HCT116 (cell line): ENCODE data around the gene TWIST2. TPM values are rescaled to one million over a fixed set of nuclear protein-coding genes. Genes with fewer than 3 reads are reported as not detected.

Source experiments
- ATAC-seq: fragments of 200-7000 bp; cut with Tn5 transposase; 2 replicates; pipeline ENCODE4 v1.9.1; 2020; ENCODE audit warnings: mild to moderate bottlenecking, moderate library complexity
- BruUV-seq: library from RNA; stranded (reverse); fragments of 400-500 nt; replicated peaks from 2 replicates; lab custom pipeline; 2021; lab: Mats Ljungman, UMichigan
- CTCF ChIA-PET: fragments of 300-600 bp; sonication (Branson Sonifier 250); formaldehyde crosslinking; loops from one replicate; lab custom pipeline; 2021; ENCODE audit warnings: antibody characterized with exemption; lab: Charles Lee
- POLR2A ChIA-PET: fragments of 300-600, 350-600 bp; sonication (Branson Sonifier 250); formaldehyde crosslinking; loops from one replicate; lab custom pipeline; 2021; ENCODE audit warnings: antibody characterized with exemption; lab: Charles Lee
- RAD21 ChIA-PET, 2 experiments: fragments of 300-600 bp; sonication (Branson Sonifier 250); formaldehyde crosslinking; loops; one replicate each; lab custom pipeline; 2023; ENCODE audit warnings: low total read pairs in 2 of 2; ENCODE audit not compliant: uncharacterized antibody in 2 of 2, unreplicated experiment in 2 of 2, low non-redundant PET in 1 of 2; lab: Charles Lee
- DNase-seq: peaks from one replicate; pipeline ENCODE4 v3.0.0-alpha.2; 2010; ENCODE audit warnings: low read depth, low spot score
- H2AFZ ChIP-seq: fragments of 200-600 bp; shearing (Covaris generic), sonication (generic); 2 replicates; pipeline ENCODE4 v1.6.1; 2017; ENCODE audit warnings: low read depth, mixed run types, mixed read lengths, antibody characterized with exemption, low read length; ENCODE audit not compliant: poor library complexity, severe bottlenecking
- H3K27ac ChIP-seq: 2 replicates; pipeline ENCODE4 v1.5.1; 2012; ENCODE audit warnings: low read depth, low read length
- H3K27me3 ChIP-seq: fragments of 200-600 bp; sonication (generic); 2 replicates; pipeline ENCODE4 v1.6.1; 2016; ENCODE audit warnings: mixed run types, low read length, mixed read lengths; ENCODE audit not compliant: insufficient read depth
- H3K36me3 ChIP-seq, 2 experiments: fragments of 200-500 bp in 1 of 2; fragments of 200-600 bp in 1 of 2; sonication (Bioruptor generic) in 1 of 2; sonication (generic) in 1 of 2; 2 replicates each; pipeline versions ENCODE4 v1.5.1 to v1.6.1; 2014 to 2016; ENCODE audit warnings: low read length in 2 of 2, inconsistent platforms in 1 of 2, mixed read lengths in 1 of 2, mixed run types in 1 of 2; ENCODE audit not compliant: insufficient read depth in 2 of 2, control insufficient read depth in 1 of 2
- H3K4me1 ChIP-seq, 2 experiments: fragments of 200-600 bp in 1 of 2; sonication (generic) in 1 of 2; 2 replicates each; pipeline versions ENCODE4 v1.5.1 to v1.6.1; 2012 to 2017; ENCODE audit warnings: low read length in 2 of 2, inconsistent platforms in 1 of 2, mild to moderate bottlenecking in 1 of 2, mixed read lengths in 1 of 2, mixed run types in 1 of 2, moderate library complexity in 1 of 2; ENCODE audit not compliant: insufficient read depth in 2 of 2, control insufficient read depth in 1 of 2
- H3K4me2 ChIP-seq: fragments of 200-600 bp; sonication (generic); 2 replicates; pipeline ENCODE4 v1.6.1; 2017; ENCODE audit warnings: mixed run types, low read length, mixed read lengths
- H3K4me3 ChIP-seq, 2 experiments: fragments of 200-600 bp in 1 of 2; sonication (generic) in 1 of 2; replicated peaks in 1 of 2; 2 replicates each; pipeline ENCODE4 v1.5.1; 2011 to 2016; ENCODE audit warnings: low read length in 2 of 2, control low read depth in 1 of 2, low read depth in 1 of 2, mild to moderate bottlenecking in 1 of 2, mixed read lengths in 1 of 2, mixed run types in 1 of 2
- H3K79me2 ChIP-seq: fragments of 200-600 bp; sonication (generic); 2 replicates; pipeline ENCODE4 v1.6.1; 2017; ENCODE audit warnings: mild to moderate bottlenecking, mixed run types, low read length, moderate library complexity, mixed read lengths; ENCODE audit not compliant: insufficient read depth
- H3K9ac ChIP-seq: fragments of 200-600 bp; sonication (generic); 2 replicates; pipeline ENCODE4 v1.6.1; 2016; ENCODE audit warnings: low read length, mixed read lengths
- H3K9me2 ChIP-seq: fragments of 200-600 bp; sonication (generic), shearing (Covaris generic); 2 replicates; pipeline ENCODE4 v1.6.1; 2017; ENCODE audit warnings: mixed run types, mild to moderate bottlenecking, moderate library complexity; ENCODE audit not compliant: insufficient read depth
- H3K9me3 ChIP-seq, 2 experiments: fragments of 200-500 bp in 1 of 2; fragments of 200-600 bp in 1 of 2; sonication (Bioruptor generic) in 1 of 2; sonication (generic) in 1 of 2; 2 replicates each; pipeline ENCODE4 v1.6.1; 2014 to 2017; ENCODE audit warnings: low read length in 2 of 2, mixed read lengths in 2 of 2, inconsistent platforms in 1 of 2, low read depth in 1 of 2, mild to moderate bottlenecking in 1 of 2, mixed run types in 1 of 2, moderate library complexity in 1 of 2; ENCODE audit not compliant: control insufficient read depth in 1 of 2, insufficient read depth in 1 of 2
- H4K20me1 ChIP-seq: fragments of 200-600 bp; sonication (generic), shearing (Covaris generic); 2 replicates; pipeline ENCODE4 v1.6.1; 2017; ENCODE audit warnings: mixed run types, mild to moderate bottlenecking, moderate library complexity; ENCODE audit not compliant: insufficient read depth
- CEBPB ChIP-seq: IDR thresholded peaks from 2 replicates; pipeline ENCODE4 v1.6.1; 2012; ENCODE audit warnings: low read depth
- JUND ChIP-seq: IDR thresholded peaks from 2 replicates; pipeline ENCODE4 v1.6.1; 2012
- RAD21 ChIP-seq: IDR thresholded peaks from 2 replicates; pipeline ENCODE4 v1.6.1; 2012; ENCODE audit warnings: low read depth, mild to moderate bottlenecking
- SP1 ChIP-seq: IDR thresholded peaks from 2 replicates; pipeline ENCODE4 v1.6.1; 2012; ENCODE audit warnings: low read depth
- SRF ChIP-seq: IDR thresholded peaks from 2 replicates; pipeline ENCODE4 v1.6.1; 2012; ENCODE audit warnings: low read depth
- TCF7L2 ChIP-seq: IDR thresholded peaks from 2 replicates; pipeline ENCODE4 v1.7.0; 2011; ENCODE audit warnings: borderline replicate concordance, inconsistent platforms; ENCODE audit not compliant: insufficient read depth, insufficient read length; ENCODE audit errors: extremely low read depth
- YY1 ChIP-seq: IDR thresholded peaks from 2 replicates; pipeline ENCODE4 v1.6.1; 2011; ENCODE audit warnings: low read length, low read depth, moderate library complexity, mild to moderate bottlenecking; ENCODE audit not compliant: insufficient replicate concordance; ENCODE audit errors: extremely low read depth
- ZNF274 ChIP-seq: fragments of 200-500 bp; sonication (Bioruptor generic); IDR thresholded peaks from 2 replicates; pipeline ENCODE4 v1.6.1; 2014; ENCODE audit warnings: mild to moderate bottlenecking, low read depth, low read length, inconsistent platforms
- intact Hi-C: fragments of 100-400 bp; cut with micrococcal nuclease; formaldehyde crosslinking; loops from 2 replicates; pipeline ENCODE4 v1.10.0; 2022
- total RNA-seq: library from RNA; stranded (reverse); gene quantifications from one replicate; pipeline ENCODE4 v1.2.1, GENCODE V29; 2021; ENCODE audit not compliant: unreplicated experiment
- TF ChIP-seq, protein P1 (sequence below): IDR thresholded peaks from 2 replicates; pipeline ENCODE4 v1.6.1; 2012; ENCODE audit warnings: low read depth
- TF ChIP-seq, protein P2 (sequence below): IDR thresholded peaks from 2 replicates; pipeline ENCODE4 v1.6.1; 2011; ENCODE audit warnings: mild to moderate bottlenecking, low read length, moderate library complexity; ENCODE audit not compliant: insufficient replicate concordance; ENCODE audit errors: extremely low read depth
- TF ChIP-seq, protein P3 (sequence below): IDR thresholded peaks from 2 replicates; pipeline ENCODE4 v1.6.1; 2012
- TF ChIP-seq, protein P4 (sequence below), 3 experiments: fragments of 200-600 bp in 1 of 3; sonication (generic) in 1 of 3; IDR thresholded peaks in 2 of 3; conservative IDR thresholded peaks in 1 of 3; 2 replicates each; pipeline ENCODE4 v1.5.1; 2012 to 2017; ENCODE audit warnings: low read depth in 2 of 3, low read length in 2 of 3, antibody characterized with exemption in 1 of 3, borderline replicate concordance in 1 of 3, control low read depth in 1 of 3, mild to moderate bottlenecking in 1 of 3, mixed read lengths in 1 of 3, mixed run types in 1 of 3, moderate library complexity in 1 of 3; ENCODE audit not compliant: insufficient read depth in 1 of 3

TWIST2 gene
- total RNA-seq, 1 experiment from 2014 or later, result not detected

DNA sequence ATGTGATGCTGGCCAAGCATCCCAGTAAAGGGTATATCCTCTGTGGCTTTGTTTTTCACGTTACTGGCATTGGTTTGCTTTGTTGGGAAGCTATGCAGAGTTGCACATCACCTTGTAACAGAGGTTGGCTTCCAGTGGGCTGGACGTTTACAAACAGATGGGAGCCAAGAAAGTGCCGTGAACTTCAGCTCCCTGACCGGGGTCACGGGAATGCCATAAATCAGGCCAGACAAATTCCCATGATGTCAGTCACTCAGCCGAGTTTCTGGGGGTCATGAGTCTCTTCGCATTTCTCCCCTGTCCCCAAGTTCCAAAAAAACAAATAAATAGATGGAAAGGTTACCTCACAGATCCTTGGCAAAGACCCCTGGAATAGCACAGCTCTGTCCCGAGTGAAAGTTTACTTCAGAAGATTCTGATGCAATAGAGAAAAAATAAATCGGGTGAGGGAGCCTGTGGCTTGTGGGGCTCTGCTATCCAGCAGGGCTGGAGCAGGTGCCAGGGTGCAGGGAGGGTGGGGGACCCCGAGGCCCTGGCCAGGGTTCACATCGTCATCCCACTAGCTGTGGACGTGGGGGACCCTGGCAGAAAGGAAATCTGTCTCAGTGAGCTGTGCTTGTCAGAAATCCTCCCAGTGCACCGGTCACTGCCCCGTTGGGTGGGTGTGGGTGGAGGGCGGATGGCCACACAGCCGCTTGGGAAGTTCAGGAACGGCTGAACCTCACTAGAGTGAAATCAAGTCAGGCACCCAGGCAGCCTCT is 27.8 kb downstream of the TWIST2 start (continued):
- TF ChIP-seq, protein P1, sequence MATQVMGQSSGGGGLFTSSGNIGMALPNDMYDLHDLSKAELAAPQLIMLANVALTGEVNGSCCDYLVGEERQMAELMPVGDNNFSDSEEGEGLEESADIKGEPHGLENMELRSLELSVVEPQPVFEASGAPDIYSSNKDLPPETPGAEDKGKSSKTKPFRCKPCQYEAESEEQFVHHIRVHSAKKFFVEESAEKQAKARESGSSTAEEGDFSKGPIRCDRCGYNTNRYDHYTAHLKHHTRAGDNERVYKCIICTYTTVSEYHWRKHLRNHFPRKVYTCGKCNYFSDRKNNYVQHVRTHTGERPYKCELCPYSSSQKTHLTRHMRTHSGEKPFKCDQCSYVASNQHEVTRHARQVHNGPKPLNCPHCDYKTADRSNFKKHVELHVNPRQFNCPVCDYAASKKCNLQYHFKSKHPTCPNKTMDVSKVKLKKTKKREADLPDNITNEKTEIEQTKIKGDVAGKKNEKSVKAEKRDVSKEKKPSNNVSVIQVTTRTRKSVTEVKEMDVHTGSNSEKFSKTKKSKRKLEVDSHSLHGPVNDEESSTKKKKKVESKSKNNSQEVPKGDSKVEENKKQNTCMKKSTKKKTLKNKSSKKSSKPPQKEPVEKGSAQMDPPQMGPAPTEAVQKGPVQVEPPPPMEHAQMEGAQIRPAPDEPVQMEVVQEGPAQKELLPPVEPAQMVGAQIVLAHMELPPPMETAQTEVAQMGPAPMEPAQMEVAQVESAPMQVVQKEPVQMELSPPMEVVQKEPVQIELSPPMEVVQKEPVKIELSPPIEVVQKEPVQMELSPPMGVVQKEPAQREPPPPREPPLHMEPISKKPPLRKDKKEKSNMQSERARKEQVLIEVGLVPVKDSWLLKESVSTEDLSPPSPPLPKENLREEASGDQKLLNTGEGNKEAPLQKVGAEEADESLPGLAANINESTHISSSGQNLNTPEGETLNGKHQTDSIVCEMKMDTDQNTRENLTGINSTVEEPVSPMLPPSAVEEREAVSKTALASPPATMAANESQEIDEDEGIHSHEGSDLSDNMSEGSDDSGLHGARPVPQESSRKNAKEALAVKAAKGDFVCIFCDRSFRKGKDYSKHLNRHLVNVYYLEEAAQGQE, result no peak
- no peak for TF ChIP-seq SP1
- TF ChIP-seq ZNF274, result no peak
- no peak for TF ChIP-seq SRF
- TF ChIP-seq TCF7L2, result no peak
- TF ChIP-seq, protein P2, sequence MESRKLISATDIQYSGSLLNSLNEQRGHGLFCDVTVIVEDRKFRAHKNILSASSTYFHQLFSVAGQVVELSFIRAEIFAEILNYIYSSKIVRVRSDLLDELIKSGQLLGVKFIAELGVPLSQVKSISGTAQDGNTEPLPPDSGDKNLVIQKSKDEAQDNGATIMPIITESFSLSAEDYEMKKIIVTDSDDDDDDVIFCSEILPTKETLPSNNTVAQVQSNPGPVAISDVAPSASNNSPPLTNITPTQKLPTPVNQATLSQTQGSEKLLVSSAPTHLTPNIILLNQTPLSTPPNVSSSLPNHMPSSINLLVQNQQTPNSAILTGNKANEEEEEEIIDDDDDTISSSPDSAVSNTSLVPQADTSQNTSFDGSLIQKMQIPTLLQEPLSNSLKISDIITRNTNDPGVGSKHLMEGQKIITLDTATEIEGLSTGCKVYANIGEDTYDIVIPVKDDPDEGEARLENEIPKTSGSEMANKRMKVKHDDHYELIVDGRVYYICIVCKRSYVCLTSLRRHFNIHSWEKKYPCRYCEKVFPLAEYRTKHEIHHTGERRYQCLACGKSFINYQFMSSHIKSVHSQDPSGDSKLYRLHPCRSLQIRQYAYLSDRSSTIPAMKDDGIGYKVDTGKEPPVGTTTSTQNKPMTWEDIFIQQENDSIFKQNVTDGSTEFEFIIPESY, result no peak
- TF ChIP-seq JUND, result no peak

DNA sequence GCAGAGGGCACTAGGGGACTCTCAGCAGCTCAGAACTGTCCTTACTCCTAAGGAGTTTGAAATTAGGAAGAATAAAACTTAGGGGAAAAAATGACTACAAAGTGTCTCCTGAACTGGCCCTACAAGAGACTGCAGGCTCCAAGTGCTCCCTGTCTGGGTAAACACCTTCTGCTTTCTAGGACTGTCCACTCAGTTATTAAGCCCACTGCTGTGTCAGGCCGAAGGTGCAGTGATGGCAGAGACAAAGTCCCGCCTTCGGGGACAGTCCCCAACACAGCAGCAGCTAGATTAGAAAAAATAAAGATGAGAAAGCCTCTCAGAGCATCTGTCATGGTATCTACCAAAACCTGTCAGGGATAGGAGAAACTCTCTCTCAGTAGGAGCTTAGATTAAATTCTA is 28.3 kb downstream of the TWIST2 start:
- ATAC-seq, result no peak
- no peaks in the 10 kb centered on the region for H4K20me1 ChIP-seq
- no peak overlapping the region for H3K4me2 ChIP-seq
- H3K27me3 ChIP-seq, result peaks cover 3% of the 10 kb centered on the region; the same call in 1 of the 2 replicates
- DNase-seq, result no peak
- no peaks in the 10 kb centered on the region for H3K79me2 ChIP-seq
- BruUV-seq, result no TSS peak
- RAD21 ChIA-PET, result no interaction called here
- H3K27ac ChIP-seq, result no peak overlapping the region
- no peak overlapping the region for H3K4me3 ChIP-seq
- no peak overlapping the region for H3K9ac ChIP-seq
- CTCF ChIA-PET, result interaction anchor here (1.4 kb wide), 1 partner anchor 72 kb away, joined by 4 read pairs; no protein-coding TSS in a partner anchor
- intact Hi-C loops, result no loop called here
- no peaks in the 10 kb centered on the region for H3K9me2 ChIP-seq
- no peak overlapping the region for H2AFZ ChIP-seq
- POLR2A ChIA-PET, result no interaction called here
- H3K36me3 ChIP-seq, result no peaks in the 10 kb centered on the region
- H3K4me1 ChIP-seq, result no peaks in the 10 kb centered on the region
- no peaks in the 10 kb centered on the region for H3K9me3 ChIP-seq
- TF ChIP-seq, protein P3, sequence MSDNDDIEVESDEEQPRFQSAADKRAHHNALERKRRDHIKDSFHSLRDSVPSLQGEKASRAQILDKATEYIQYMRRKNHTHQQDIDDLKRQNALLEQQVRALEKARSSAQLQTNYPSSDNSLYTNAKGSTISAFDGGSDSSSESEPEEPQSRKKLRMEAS, result no peak
- TF ChIP-seq YY1, result no peak
- no peak for TF ChIP-seq TCF7L2
- no peak for TF ChIP-seq ZNF274
- TF ChIP-seq SP1, result no peak
- TF ChIP-seq, protein P4, sequence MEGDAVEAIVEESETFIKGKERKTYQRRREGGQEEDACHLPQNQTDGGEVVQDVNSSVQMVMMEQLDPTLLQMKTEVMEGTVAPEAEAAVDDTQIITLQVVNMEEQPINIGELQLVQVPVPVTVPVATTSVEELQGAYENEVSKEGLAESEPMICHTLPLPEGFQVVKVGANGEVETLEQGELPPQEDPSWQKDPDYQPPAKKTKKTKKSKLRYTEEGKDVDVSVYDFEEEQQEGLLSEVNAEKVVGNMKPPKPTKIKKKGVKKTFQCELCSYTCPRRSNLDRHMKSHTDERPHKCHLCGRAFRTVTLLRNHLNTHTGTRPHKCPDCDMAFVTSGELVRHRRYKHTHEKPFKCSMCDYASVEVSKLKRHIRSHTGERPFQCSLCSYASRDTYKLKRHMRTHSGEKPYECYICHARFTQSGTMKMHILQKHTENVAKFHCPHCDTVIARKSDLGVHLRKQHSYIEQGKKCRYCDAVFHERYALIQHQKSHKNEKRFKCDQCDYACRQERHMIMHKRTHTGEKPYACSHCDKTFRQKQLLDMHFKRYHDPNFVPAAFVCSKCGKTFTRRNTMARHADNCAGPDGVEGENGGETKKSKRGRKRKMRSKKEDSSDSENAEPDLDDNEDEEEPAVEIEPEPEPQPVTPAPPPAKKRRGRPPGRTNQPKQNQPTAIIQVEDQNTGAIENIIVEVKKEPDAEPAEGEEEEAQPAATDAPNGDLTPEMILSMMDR (IDR thresholded peaks at IDR 0.05 in 2 of 3, conservative IDR thresholded peaks at IDR 0.05 in 1 of 3; ENCODE audit: borderline replicate concordance in 1 of 3, insufficient read depth in 1 of 3, low read depth in 2 of 3, low read length in 2 of 3), result no peak
- TF ChIP-seq CEBPB, result no peak
- TF ChIP-seq, protein P2, result no peak
- no peak for TF ChIP-seq RAD21
